IPS-20b (cell line): ENCODE results near the gene PAM.
"Not testable (repeated sequence)": the region's sequence is repeated elsewhere in the genome, so short reads cannot be mapped to it uniquely, and the experiment has no call there.

Source experiments
- H3K27ac ChIP-seq: one replicate; pipeline ENCODE4 v1.5.1; 2013; ENCODE audit warnings: low read length
- H3K27me3 ChIP-seq: 2 replicates; pipeline ENCODE4 v1.6.1; 2013; ENCODE audit warnings: mild to moderate bottlenecking, low read length, inconsistent platforms; ENCODE audit not compliant: insufficient read depth
- H3K36me3 ChIP-seq: 2 replicates; pipeline ENCODE4 v1.6.1; 2013; ENCODE audit warnings: low read depth, mild to moderate bottlenecking, inconsistent platforms, low read length, moderate library complexity; ENCODE audit not compliant: insufficient read depth
- H3K4me1 ChIP-seq: 2 replicates; pipeline ENCODE4 v1.6.1; 2013; ENCODE audit warnings: mild to moderate bottlenecking, control low read depth, inconsistent platforms, low read length, moderate library complexity; ENCODE audit not compliant: insufficient read depth
- H3K4me3 ChIP-seq: 2 replicates; pipeline ENCODE4 v1.5.1; 2013; ENCODE audit warnings: mild to moderate bottlenecking, low read length, inconsistent platforms
- H3K9ac ChIP-seq: 2 replicates; pipeline ENCODE4 v1.6.1; 2013; ENCODE audit warnings: low read depth, mild to moderate bottlenecking, inconsistent platforms, low read length, moderate library complexity
- H3K9me3 ChIP-seq: 2 replicates; pipeline ENCODE4 v1.6.1; 2013; ENCODE audit warnings: mild to moderate bottlenecking, low read depth, low read length, inconsistent platforms; ENCODE audit not compliant: insufficient read depth

PAM gene

DNA sequence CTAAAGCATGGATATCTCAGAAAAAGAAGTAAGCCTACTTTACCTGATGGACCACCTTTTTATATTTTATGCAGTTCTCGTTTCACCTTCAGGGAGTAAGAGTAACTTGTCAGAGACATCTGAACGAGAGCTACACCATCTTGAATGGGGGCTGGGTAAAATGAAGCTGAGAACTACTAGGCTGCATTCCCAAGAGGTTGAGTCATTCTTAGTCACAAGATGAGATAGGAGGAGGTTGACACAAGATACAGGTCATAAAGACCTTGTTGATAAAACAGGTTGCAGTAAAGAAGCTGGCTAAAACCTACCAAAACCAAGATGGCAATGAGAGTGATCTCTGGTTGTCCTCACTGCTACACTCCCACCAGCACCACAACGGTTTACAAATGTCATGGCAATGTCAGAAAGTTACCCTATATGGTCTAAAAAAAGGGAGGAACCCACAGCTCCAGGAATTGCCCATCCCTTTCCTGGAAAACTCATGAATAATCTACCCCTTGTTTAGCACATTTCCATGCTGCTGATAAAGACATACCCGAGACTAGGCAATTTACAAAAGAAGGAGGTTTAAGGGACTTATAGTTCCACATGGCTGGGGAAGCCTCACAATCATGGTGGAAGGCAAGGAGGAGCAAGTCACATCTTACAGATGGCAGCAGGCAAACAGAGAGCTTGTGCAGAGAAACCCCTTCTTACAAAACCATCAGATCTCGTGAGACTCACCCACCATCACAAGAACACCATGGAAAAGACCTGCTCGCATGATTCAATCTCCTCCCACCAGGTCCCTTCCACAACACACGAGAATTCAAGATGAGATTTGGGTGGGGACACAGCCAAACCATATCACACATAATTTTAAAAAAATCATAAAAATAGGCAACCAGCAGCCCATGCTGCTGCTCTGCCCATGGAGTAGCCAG, 302.4 kb downstream of the PAM start:
- no peak overlapping the region for H3K27ac ChIP-seq
- H3K4me1 ChIP-seq: peaks cover 9% of the 10 kb centered on the region
- no peaks in the 10 kb centered on the region for H3K9me3 ChIP-seq
- H3K36me3 ChIP-seq: no peaks in the 10 kb centered on the region
- no peaks in the 10 kb centered on the region for H3K27me3 ChIP-seq
- no peak overlapping the region for H3K9ac ChIP-seq
- H3K4me3 ChIP-seq: no peak overlapping the region

DNA sequence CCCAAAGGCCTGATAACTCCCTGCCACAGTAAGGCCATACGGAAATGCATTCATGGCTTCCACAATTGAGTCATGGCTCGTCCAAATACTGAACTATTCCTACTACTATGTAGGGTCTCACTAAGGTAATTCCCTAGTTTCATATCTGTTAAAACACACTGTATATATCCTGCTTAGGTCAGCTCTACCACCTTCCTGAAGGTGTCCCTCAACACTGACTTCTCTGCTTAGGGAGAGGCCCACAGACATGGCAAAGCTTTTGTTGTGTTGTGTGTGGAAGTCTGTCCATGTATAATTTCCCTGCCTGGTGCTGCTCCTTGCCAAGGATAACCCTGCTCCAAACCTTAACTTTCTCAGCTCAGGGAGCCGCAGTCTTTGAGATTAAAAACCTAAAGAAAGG, 304.4 kb downstream of the PAM start:
- no peak overlapping the region for H3K4me3 ChIP-seq
- no peaks in the 10 kb centered on the region for H3K9me3 ChIP-seq
- no peaks in the 10 kb centered on the region for H3K36me3 ChIP-seq
- H3K27ac ChIP-seq: no peak overlapping the region
- H3K9ac ChIP-seq: no peak overlapping the region; the same call in 1 of the 2 replicates
- no peaks in the 10 kb centered on the region for H3K27me3 ChIP-seq
- peaks cover 9% of the 10 kb centered on the region for H3K4me1 ChIP-seq

- H3K4me3 ChIP-seq: no peak overlapping the region
- no peak overlapping the region for H3K27ac ChIP-seq
- H3K4me1 ChIP-seq: peaks cover 9% of the 10 kb centered on the region
- H3K9me3 ChIP-seq: no peaks in the 10 kb centered on the region
- no peaks in the 10 kb centered on the region for H3K36me3 ChIP-seq
- H3K27me3 ChIP-seq: no peaks in the 10 kb centered on the region
- H3K9ac ChIP-seq: no peak overlapping the region
Observed at GRCh38 chr5:103060424-103060954, 305.4 kb downstream of the PAM start.

DNA sequence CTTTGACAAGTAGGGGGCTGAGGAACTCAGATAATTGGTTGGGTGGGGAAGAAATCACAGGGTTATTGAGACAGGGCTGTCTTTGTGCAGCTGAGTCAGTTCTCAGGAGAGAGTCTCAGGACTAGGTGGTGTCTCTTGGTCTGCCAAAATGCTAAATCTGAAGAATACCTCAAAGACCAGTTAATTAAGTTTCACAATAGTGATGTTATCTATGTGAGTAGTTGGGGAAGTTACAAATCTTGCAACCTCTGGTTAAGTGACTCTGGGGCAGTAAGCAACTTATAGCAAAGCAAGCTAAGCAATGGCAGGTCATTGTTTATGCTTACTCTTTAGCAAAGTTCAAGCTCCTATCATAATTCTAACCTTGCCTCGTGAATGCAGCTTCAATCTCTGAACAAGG, 311.2 kb downstream of the PAM start:
- H3K9ac ChIP-seq: no peak overlapping the region
- H3K9me3 ChIP-seq: no peaks in the 10 kb centered on the region
- no peak overlapping the region for H3K27ac ChIP-seq
- no peaks in the 10 kb centered on the region for H3K36me3 ChIP-seq
- H3K27me3 ChIP-seq: no peaks in the 10 kb centered on the region
- no peak overlapping the region for H3K4me3 ChIP-seq
- H3K4me1 ChIP-seq: no peaks in the 10 kb centered on the region

DNA sequence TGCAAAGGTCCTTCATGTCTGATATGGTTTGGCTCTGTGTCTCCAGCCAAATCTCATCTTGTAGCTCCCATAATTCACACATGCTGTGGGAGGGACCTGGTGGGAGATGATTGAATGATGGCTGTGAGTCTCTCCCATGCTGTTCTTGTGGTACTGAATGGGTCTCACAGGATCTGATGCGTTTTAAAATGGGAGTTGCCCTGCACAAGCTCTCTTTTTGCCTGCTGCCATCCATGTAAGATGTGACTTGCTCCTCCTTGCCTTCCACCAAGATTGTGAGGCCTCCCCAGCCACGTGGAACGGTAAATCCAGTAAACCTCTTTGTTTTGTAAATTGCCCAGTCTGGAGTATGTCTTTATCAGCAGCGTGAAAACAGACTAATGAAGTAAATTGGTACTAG, 318.4 kb downstream of the PAM start:
- not testable (repeated sequence) for H3K4me1 ChIP-seq, H3K27ac ChIP-seq, H3K27me3 ChIP-seq, H3K9ac ChIP-seq, H3K36me3 ChIP-seq, H3K4me3 ChIP-seq
- peaks cover 42% of the 10 kb centered on the region for H3K9me3 ChIP-seq

- Histone ChIP-seq H3K9me3 (peaks cover 62% of the 10 kb centered on the region), H3K4me3 (no peak overlapping the region), H3K36me3 (no peaks in the 10 kb centered on the region), H3K27me3 (no peaks in the 10 kb centered on the region), H3K9ac (no peak overlapping the region), H3K27ac (no peak overlapping the region), H3K4me1 (no peaks in the 10 kb centered on the region)
Observed at GRCh38 chr5:103075442-103075841, 320.3 kb downstream of the PAM start.
